Measurements from ENCODE around the gene TRIM33. TPM values are rescaled to one million over a fixed set of nuclear protein-coding genes. Genes with fewer than 3 reads are reported as not detected.

The TRIM33 gene
- total and polyA plus RNA-seq, 2 of the 13 experiments (the other 11 are each of a cell fraction or from before 2014, with no cell fraction given), result 35.5 to 42.2 TPM

DNA sequence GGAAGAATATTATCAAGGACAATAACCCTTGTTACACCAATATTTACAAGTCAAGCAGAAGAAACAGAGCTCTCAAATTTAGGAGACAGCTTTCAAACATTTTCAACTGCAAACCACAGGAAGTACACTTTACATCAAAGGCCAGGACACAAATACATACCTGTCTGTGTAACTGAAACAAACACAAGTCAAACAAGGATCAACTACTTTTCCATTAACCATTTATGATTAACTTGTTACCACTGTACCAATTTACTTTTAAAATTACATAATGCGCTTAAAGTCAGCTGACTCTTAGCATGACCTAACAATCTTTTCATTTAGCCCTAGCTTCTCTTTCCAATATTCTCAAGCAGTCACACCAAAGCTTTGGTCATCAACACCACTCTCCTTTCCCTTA lies 43.5 kb downstream of the TRIM33 start (continued):
- TF ChIP-seq GABPA (IDR thresholded peaks at IDR 0.05; ENCODE audit: low read depth, low read length) (no peak), GABPA (CRISPR knock-in tag; IDR thresholded peaks at IDR 0.05; ENCODE audit: low read depth) (peak; percentile 75), DDIT3 (CRISPR knock-in tag; IDR thresholded peaks at IDR 0.05) (peak; percentile 78; the same call in 1 of the 2 replicates), TEF (CRISPR knock-in tag; IDR thresholded peaks at IDR 0.05) (no peak; the same call in 1 of the 2 replicates), KDM1A (CRISPR knock-in tag; IDR thresholded peaks at IDR 0.05) (peak; percentile 67; the same call in 1 of the 2 replicates), KMT2B (CRISPR knock-in tag; IDR thresholded peaks at IDR 0.05) (peak; percentile 62), ZBTB43 (CRISPR knock-in tag; conservative IDR thresholded peaks at IDR 0.05) (peak; percentile 98), ZNF180 (CRISPR knock-in tag; IDR thresholded peaks at IDR 0.05; ENCODE audit: borderline replicate concordance, low read depth) (no peak)

- ChIA-PET CTCF (ENCODE audit: low intra/inter-chr PET ratio, low total read pairs) (no interaction called here), POLR2A (interaction anchor here (1.0 to 3.3 kb wide), 10 partner anchors 7 to 120 kb away, joined by 3 to 21 read pairs (median 4); no protein-coding TSS in a partner anchor)
- Histone ChIP-seq H2AFZ (ENCODE audit: low read length) (no peak overlapping the region), H3K79me2 (ENCODE audit: insufficient read depth, low read length) (peaks cover 77% of the 10 kb centered on the region), H3K4me1 (ENCODE audit: insufficient read depth, low read length) (peaks cover 62% of the 10 kb centered on the region), H3K9ac (ENCODE audit: insufficient read depth, low read depth, low read length) (peak overlapping the region; percentile 53), H3K36me3 (replicated peaks in 1 of 2; ENCODE audit: control insufficient read depth in 1 of 2, insufficient read depth in 2 of 2, low read length in 2 of 2) (peaks cover 0 to 11% of the 10 kb centered on the region in 2 experiments; a peak in 2 of 5 replicates), H3K27ac (ENCODE audit: extremely low read length, insufficient read depth, low read length) (peak overlapping the region; percentile 84), H3K4me3 (replicated peaks in 1 of 3; ENCODE audit: insufficient read depth in 1 of 3, low read depth in 2 of 3, low read length in 3 of 3) (peak overlapping the region in 2 of 3 experiments; percentile 27 to 54; a peak in 3 of 6 replicates), H4K20me1 (ENCODE audit: insufficient read depth, low read length) (no peaks in the 10 kb centered on the region), H3K4me2 (ENCODE audit: low read depth, low read length) (peak overlapping the region; percentile 69), H3K27me3 (ENCODE audit: control insufficient read depth in 1 of 2, insufficient read depth in 2 of 2, low read length in 2 of 2) (no peaks in the 10 kb centered on the region), H3K9me3 (ENCODE audit: low read length) (no peaks in the 10 kb centered on the region)
- in situ Hi-C loops (cut with HindIII; ENCODE audit: extremely low pct_ligation_motif_present, low pct_unique_long_range_greater_than_20kb), result no loop called here
- intact Hi-C loops (cut with micrococcal nuclease; ENCODE audit: unreplicated experiment), result loop anchor here (1.0 to 2.0 kb wide), 4 partner anchors 8 to 45 kb away; partner anchors contain the start of gene TRIM33
- ATAC-seq, result peak; percentile 81
- FAIRE-seq, result peak; percentile 91
- no TSS peak for BruUV-seq (replicated peaks)
- peak; percentile 79 for DNase-seq (ENCODE audit: low spot score)
- WGBS (ENCODE audit: low lambda C conversion rate), result 4% methylated on average over 11 of the region's 14 CpGs
- TF ChIP-seq XRCC5 (optimal IDR thresholded peaks at IDR 0.05; ENCODE audit: low read length) (peak; percentile 49), ZNF468 (CRISPR knock-in tag; IDR thresholded peaks at IDR 0.05) (no peak), HHEX (CRISPR knock-in tag; IDR thresholded peaks at IDR 0.05) (0 out of 2 replicates have a peak, but pooled peaks have one; percentile 25), ZNF460 (CRISPR knock-in tag; IDR thresholded peaks at IDR 0.05; ENCODE audit: borderline replicate concordance) (peak; percentile 81; the same call in 1 of the 2 replicates), GATAD2A (CRISPR knock-in tag; IDR thresholded peaks at IDR 0.05) (peak; percentile 63; the same call in 1 of the 2 replicates), ZFY (CRISPR knock-in tag; IDR thresholded peaks at IDR 0.05) (peak; percentile 40; the same call in 1 of the 2 replicates), TEAD3 (CRISPR knock-in tag; optimal IDR thresholded peaks at IDR 0.05; ENCODE audit: borderline replicate concordance) (peak; percentile 21)
- TF ChIP-seq, protein P1, sequence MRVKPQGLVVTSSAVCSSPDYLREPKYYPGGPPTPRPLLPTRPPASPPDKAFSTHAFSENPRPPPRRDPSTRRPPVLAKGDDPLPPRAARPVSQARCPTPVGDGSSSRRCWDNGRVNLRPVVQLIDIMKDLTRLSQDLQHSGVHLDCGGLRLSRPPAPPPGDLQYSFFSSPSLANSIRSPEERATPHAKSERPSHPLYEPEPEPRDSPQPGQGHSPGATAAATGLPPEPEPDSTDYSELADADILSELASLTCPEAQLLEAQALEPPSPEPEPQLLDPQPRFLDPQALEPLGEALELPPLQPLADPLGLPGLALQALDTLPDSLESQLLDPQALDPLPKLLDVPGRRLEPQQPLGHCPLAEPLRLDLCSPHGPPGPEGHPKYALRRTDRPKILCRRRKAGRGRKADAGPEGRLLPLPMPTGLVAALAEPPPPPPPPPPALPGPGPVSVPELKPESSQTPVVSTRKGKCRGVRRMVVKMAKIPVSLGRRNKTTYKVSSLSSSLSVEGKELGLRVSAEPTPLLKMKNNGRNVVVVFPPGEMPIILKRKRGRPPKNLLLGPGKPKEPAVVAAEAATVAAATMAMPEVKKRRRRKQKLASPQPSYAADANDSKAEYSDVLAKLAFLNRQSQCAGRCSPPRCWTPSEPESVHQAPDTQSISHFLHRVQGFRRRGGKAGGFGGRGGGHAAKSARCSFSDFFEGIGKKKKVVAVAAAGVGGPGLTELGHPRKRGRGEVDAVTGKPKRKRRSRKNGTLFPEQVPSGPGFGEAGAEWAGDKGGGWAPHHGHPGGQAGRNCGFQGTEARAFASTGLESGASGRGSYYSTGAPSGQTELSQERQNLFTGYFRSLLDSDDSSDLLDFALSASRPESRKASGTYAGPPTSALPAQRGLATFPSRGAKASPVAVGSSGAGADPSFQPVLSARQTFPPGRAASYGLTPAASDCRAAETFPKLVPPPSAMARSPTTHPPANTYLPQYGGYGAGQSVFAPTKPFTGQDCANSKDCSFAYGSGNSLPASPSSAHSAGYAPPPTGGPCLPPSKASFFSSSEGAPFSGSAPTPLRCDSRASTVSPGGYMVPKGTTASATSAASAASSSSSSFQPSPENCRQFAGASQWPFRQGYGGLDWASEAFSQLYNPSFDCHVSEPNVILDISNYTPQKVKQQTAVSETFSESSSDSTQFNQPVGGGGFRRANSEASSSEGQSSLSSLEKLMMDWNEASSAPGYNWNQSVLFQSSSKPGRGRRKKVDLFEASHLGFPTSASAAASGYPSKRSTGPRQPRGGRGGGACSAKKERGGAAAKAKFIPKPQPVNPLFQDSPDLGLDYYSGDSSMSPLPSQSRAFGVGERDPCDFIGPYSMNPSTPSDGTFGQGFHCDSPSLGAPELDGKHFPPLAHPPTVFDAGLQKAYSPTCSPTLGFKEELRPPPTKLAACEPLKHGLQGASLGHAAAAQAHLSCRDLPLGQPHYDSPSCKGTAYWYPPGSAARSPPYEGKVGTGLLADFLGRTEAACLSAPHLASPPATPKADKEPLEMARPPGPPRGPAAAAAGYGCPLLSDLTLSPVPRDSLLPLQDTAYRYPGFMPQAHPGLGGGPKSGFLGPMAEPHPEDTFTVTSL (CRISPR knock-in tag; IDR thresholded peaks at IDR 0.05; ENCODE audit: borderline replicate concordance), result no peak
Observed at GRCh38 chr1:114466334-114467014, 44.5 kb downstream of the TRIM33 start.
